Measurements from ENCODE around the gene IPO11. TPM values are rescaled to one million over a fixed set of nuclear protein-coding genes. Genes with fewer than 3 reads are reported as not detected.
"Not testable (repeated sequence)": the region's sequence is repeated elsewhere in the genome, so short reads cannot be mapped to it uniquely, and the experiment has no call there.

Gene IPO11
- total RNA-seq, 1 donor from 2014 or later: 39.9 TPM

- DNase-seq (ENCODE audit: low spot score in 2 of 2) (no peak), FAIRE-seq (no peak)
Observed at GRCh38 chr5:62564101-62564500, 151.5 kb downstream of the IPO11 start.

- FAIRE-seq: not testable (repeated sequence)
Observed at GRCh38 chr5:62565740-62566139, 153.2 kb downstream of the IPO11 start.

GRCh38 chr5:62568143-62568542 is 155.6 kb downstream of the IPO11 start:
- DNase-seq (ENCODE audit: low spot score in 2 of 2) (no peak), FAIRE-seq (no peak)

More at GRCh38 chr5:62565740-62566139, 153.2 kb downstream of the IPO11 start:
- not testable (repeated sequence) for DNase-seq (ENCODE audit: low spot score in 2 of 2)

GRCh38 chr5:62568800-62569432 is 156.4 kb downstream of the IPO11 start:
- FAIRE-seq (no peak), DNase-seq (ENCODE audit: low spot score in 2 of 2) (no peak)

- no peak for DNase-seq (ENCODE audit: low spot score in 2 of 2)
- no peak for FAIRE-seq
Observed at GRCh38 chr5:62569470-62569869, 156.9 kb downstream of the IPO11 start.

- FAIRE-seq (no peak), DNase-seq (ENCODE audit: low spot score in 2 of 2) (no peak)
Observed at GRCh38 chr5:62572918-62573514, 160.5 kb downstream of the IPO11 start.

- FAIRE-seq (no peak), DNase-seq (ENCODE audit: low spot score in 2 of 2) (no peak)
Observed at GRCh38 chr5:62574599-62574998, 162.0 kb downstream of the IPO11 start.

GRCh38 chr5:62575066-62575465 is 162.5 kb downstream of the IPO11 start:
- no peak for DNase-seq (ENCODE audit: low spot score in 2 of 2)
- FAIRE-seq: no peak

GRCh38 chr5:62575489-62575888 is 162.9 kb downstream of the IPO11 start:
- DNase-seq (ENCODE audit: low spot score in 2 of 2): no peak
- FAIRE-seq: no peak

- FAIRE-seq: no peak
- DNase-seq (ENCODE audit: low spot score in 2 of 2): no peak
Observed at GRCh38 chr5:62576570-62577170, 164.1 kb downstream of the IPO11 start.

- no peak for DNase-seq (ENCODE audit: low spot score in 2 of 2)
- peak; percentile 3 for FAIRE-seq
Observed at GRCh38 chr5:62577488-62577887, 164.9 kb downstream of the IPO11 start.

- no peak for DNase-seq (ENCODE audit: low spot score in 2 of 2)
- FAIRE-seq: no peak
Observed at GRCh38 chr5:62578540-62578939, 166.0 kb downstream of the IPO11 start, which contains the start of gene LRRC70. Gene LRRC70, plus strand, starts transcription at chr5:62578819. Its CDS starts 620 bp downstream, at chr5:62579439.

GRCh38 chr5:62579761-62580160 is 167.2 kb downstream of the IPO11 start:
- DNase-seq (ENCODE audit: low spot score in 2 of 2) (no peak), FAIRE-seq (no peak)

GRCh38 chr5:62581836-62582597 is 169.5 kb downstream of the IPO11 start:
- DNase-seq (ENCODE audit: low spot score in 2 of 2) (no peak), FAIRE-seq (no peak)

GRCh38 chr5:62584391-62584790 is 171.8 kb downstream of the IPO11 start:
- FAIRE-seq (no peak), DNase-seq (ENCODE audit: low spot score in 2 of 2) (no peak)

- DNase-seq (ENCODE audit: low spot score in 2 of 2): no peak
- no peak for FAIRE-seq
Observed at GRCh38 chr5:62585306-62585705, 172.7 kb downstream of the IPO11 start.

- no peak for FAIRE-seq
- DNase-seq (ENCODE audit: low spot score in 2 of 2): no peak
Observed at GRCh38 chr5:62585751-62586150, 173.2 kb downstream of the IPO11 start.

- DNase-seq (ENCODE audit: low spot score in 2 of 2) (no peak), FAIRE-seq (no peak)
Observed at GRCh38 chr5:62587737-62588136, 175.2 kb downstream of the IPO11 start.

- no peak for DNase-seq (ENCODE audit: low spot score in 2 of 2)
- FAIRE-seq: no peak
Observed at GRCh38 chr5:62588668-62589067, 176.1 kb downstream of the IPO11 start.

- FAIRE-seq (no peak), DNase-seq (ENCODE audit: low spot score in 2 of 2) (no peak)
Observed at GRCh38 chr5:62589504-62589903, 176.9 kb downstream of the IPO11 start.

GRCh38 chr5:62590387-62590786 is 177.8 kb downstream of the IPO11 start:
- DNase-seq (ENCODE audit: low spot score in 2 of 2): no peak
- no peak for FAIRE-seq
